Measurements from ENCODE around the gene MDM4. TPM values are rescaled to one million over a fixed set of nuclear protein-coding genes. Genes with fewer than 3 reads are reported as not detected.

The MDM4 gene
- total RNA-seq, 1 donor from 2014 or later: 88.9 TPM

DNA sequence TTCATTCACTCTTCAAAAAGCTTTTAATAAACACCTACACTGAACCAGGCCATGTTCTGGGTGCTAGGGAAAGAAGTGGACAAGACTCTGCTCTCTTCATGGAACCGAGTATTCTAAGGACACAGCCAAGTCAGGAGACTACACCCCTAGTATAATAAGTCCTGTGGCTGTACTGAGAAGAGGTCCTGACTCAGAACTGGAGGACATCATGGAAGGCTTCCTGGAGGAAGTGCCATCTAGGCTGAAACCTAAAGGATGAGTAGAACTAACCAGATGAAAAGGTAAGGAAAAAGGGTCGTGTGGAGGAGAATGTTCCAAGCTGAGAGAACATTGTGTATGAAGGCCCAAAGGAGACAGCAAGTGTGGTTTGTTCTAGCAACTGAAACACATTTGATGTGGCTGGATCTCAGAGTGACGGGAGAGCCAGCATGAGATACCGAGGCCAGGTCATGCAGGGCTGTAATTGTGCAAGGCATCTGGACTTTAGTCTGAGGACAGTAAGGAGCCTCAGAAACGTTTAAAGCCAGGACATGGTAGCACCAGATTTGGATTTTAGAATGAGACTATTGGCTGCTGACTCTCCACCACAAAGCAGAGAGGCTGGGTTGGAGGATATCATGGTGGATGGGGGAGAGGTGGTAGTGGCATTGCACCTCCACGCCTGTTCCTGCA is 86.8 kb downstream of the MDM4 start:
- intact Hi-C loops (cut with micrococcal nuclease): no loop called here

DNA sequence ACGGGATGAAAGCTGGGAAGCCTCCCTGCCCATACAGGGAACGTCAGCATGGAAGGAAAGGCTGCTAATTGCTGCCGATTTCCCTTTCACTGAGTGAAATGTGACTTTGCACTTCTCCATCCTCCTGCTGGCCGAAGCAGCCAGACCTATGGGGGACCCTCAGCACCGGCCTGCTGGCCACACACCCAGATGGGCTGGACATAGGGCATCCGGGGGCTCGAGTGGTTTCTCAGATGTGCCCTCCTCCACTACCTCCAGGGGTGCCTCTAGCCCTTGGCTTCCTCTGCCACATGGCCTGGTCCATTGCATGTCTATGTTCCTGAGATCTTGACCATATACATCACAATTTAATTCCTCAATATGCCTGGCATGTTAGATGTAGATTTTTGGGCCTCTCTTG is 89.6 kb downstream of the MDM4 start:
- intact Hi-C loops (cut with micrococcal nuclease): no loop called here

Other genes with a start within 250 kb of the MDM4 start
- gene PLEKHA6, start 156.5 kb upstream of the MDM4 start, total RNA-seq: 0.09 and 0.23 TPM in 2 replicates
- 62.9 and 65.5 TPM in 2 replicates for gene PPP1R15B, start 104.6 kb upstream of the MDM4 start, total RNA-seq
- gene PIK3C2B, start 21.6 kb upstream of the MDM4 start, total RNA-seq: 16.3 and 17.1 TPM in 2 replicates
- gene LRRN2, start 169.3 kb downstream of the MDM4 start, total RNA-seq: not detected in 2 replicates